Astrocyte (in vitro differentiated cells and primary cell): ENCODE measurements around the gene LEFTY2.

ENCODE experiments used
- CTCF ChIP-seq: IDR thresholded peaks from 2 replicates; pipeline ENCODE4 v1.5.1; 2011; ENCODE audit warnings: low read depth, mild to moderate bottlenecking, inconsistent platforms, low read length, moderate library complexity; ENCODE audit not compliant: insufficient read depth
- EZH2 ChIP-seq: IDR thresholded peaks from 2 replicates; pipeline ENCODE4 v1.6.1; 2012; ENCODE audit warnings: mild to moderate bottlenecking, low read length, inconsistent platforms; ENCODE audit not compliant: insufficient read depth

DNA sequence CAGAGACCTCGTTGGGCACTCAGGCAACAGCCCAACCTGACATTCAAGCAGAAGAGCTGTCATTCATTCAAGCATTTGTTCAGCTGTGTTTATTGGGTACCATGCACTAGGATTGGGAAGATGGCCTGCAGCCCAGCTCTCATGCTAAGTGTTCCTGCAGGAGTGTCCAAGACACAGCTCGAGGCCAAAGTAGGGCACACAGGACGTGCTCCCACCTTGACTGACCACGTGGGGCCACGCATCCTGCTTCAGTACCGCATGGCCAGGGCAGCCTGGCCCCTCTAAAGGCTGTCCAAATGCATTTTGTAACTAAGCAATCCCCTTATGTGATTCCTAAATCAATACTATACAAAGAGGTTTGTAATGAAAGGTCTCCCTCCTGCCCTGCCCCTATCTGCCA is 26.6 kb downstream of the LEFTY2 start:
- no peak for TF ChIP-seq CTCF
- no peak for TF ChIP-seq EZH2
